Measurements from ENCODE around the gene RAPGEF2. TPM values are rescaled to one million over a fixed set of nuclear protein-coding genes. Genes with fewer than 3 reads are reported as not detected.

Gene RAPGEF2
- total RNA-seq, 1 experiment from 2014 or later, result 37.1 TPM

DNA sequence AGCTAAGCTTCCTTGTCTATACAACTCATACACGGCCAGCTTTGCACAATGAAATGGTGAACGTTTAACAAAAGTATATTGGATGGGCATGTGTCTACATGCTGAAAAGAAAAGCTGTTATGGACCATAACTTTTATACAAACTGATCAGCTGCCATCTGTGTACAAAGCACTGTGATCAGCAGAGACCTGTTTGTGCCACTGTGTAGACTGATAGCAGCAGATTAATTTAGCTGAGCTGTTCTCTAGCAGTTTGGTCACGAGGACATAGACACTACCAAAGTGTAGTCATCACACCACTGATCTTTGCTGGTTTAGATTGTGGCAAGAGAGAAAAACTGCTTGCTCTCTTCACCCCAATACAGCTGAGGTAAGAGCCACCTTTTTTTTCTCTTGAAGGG is 124.5 kb downstream of the RAPGEF2 start:
- H2BK20ac ChIP-seq (ENCODE audit: low read depth, low read length, poor library complexity, severe bottlenecking), result no peak overlapping the region

More for the DNA sequence above, 124.5 kb downstream of the RAPGEF2 start:
- H3K56ac ChIP-seq (ENCODE audit: insufficient read length, low read depth, low read length), result no peak overlapping the region
- H4K20me1 ChIP-seq (ENCODE audit: control insufficient read depth, insufficient read depth, insufficient read length), result no peaks in the 10 kb centered on the region
- H3K27ac Mint-ChIP-seq, result peak overlapping the region in 1 of 3 experiments; percentile 76; a peak in 2 of 7 replicates
- H3K23me2 ChIP-seq (ENCODE audit: insufficient read length, low read depth, low read length, poor library complexity, severe bottlenecking), result no peaks in the 10 kb centered on the region
- H3K4me3 Mint-ChIP-seq, result no peak overlapping the region
- TF ChIP-seq, protein P1, sequence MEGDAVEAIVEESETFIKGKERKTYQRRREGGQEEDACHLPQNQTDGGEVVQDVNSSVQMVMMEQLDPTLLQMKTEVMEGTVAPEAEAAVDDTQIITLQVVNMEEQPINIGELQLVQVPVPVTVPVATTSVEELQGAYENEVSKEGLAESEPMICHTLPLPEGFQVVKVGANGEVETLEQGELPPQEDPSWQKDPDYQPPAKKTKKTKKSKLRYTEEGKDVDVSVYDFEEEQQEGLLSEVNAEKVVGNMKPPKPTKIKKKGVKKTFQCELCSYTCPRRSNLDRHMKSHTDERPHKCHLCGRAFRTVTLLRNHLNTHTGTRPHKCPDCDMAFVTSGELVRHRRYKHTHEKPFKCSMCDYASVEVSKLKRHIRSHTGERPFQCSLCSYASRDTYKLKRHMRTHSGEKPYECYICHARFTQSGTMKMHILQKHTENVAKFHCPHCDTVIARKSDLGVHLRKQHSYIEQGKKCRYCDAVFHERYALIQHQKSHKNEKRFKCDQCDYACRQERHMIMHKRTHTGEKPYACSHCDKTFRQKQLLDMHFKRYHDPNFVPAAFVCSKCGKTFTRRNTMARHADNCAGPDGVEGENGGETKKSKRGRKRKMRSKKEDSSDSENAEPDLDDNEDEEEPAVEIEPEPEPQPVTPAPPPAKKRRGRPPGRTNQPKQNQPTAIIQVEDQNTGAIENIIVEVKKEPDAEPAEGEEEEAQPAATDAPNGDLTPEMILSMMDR (conservative IDR thresholded peaks at IDR 0.05), result no peak
- H3K4me1 Mint-ChIP-seq, result peaks cover 43 to 46% of the 10 kb centered on the region in 2 experiments
- H3K27me3 Mint-ChIP-seq (ENCODE audit: low read depth), result no peaks in the 10 kb centered on the region
- no peak overlapping the region for H3K23ac ChIP-seq (ENCODE audit: insufficient read length, low read depth, low read length)
- peaks cover 0 to 9% (median 3%) of the 10 kb centered on the region in 3 experiments; a peak in 4 of 7 replicates for H3K36me3 Mint-ChIP-seq (ENCODE audit: insufficient read depth in 1 of 3, low read depth in 3 of 3)
- no peak for DNase-seq
- H3T11ph ChIP-seq (ENCODE audit: low read length), result no peak overlapping the region
- H3K79me1 ChIP-seq (ENCODE audit: insufficient read depth, low read depth, low read length, poor library complexity, severe bottlenecking), result no peaks in the 10 kb centered on the region
- H3K18ac ChIP-seq (ENCODE audit: insufficient read length, low read depth, low read length), result no peak overlapping the region
- H4K91ac ChIP-seq (ENCODE audit: insufficient read length, low read depth, low read length), result no peak overlapping the region
- no CpG with 5 or more reads among the region's 3 CpGs for WGBS (ENCODE audit: extremely low coverage, insufficient read length, low lambda C conversion rate)
- peaks cover 6% of the 10 kb centered on the region; the same call in 1 of the 2 replicates for H3K79me2 ChIP-seq (ENCODE audit: insufficient read depth, low read length)
- peaks cover 0 to 2% of the 10 kb centered on the region in 2 experiments; a peak in 2 of 5 replicates for H3K9me3 Mint-ChIP-seq
- H2BK15ac ChIP-seq (ENCODE audit: low read depth, low read length), result no peak overlapping the region
- no peak overlapping the region for H4K8ac ChIP-seq (replicated peaks; ENCODE audit: insufficient read length, low read depth, low read length)
- H2BK120ac ChIP-seq (ENCODE audit: low read depth, low read length, poor library complexity, severe bottlenecking), result no peak overlapping the region
- peak overlapping the region; percentile 73; the same call in 1 of the 2 replicates for H3K14ac ChIP-seq (ENCODE audit: insufficient read depth, low read length)
- no peak overlapping the region for H2AFZ ChIP-seq (ENCODE audit: low read length)
- H2BK12ac ChIP-seq (ENCODE audit: insufficient read length, low read depth, low read length), result no peak overlapping the region
- H3K4me2 ChIP-seq (ENCODE audit: insufficient read depth, insufficient read length, low read length), result no peak overlapping the region
- H2BK5ac ChIP-seq (ENCODE audit: insufficient read length, low read length), result no peak overlapping the region
- H3K27ac ChIP-seq (ENCODE audit: insufficient read length, low read depth, low read length), result no peak overlapping the region
- no peak overlapping the region for H3K9ac ChIP-seq (ENCODE audit: extremely low read depth, insufficient read length, low read length)
- H3K4me1 ChIP-seq (ENCODE audit: insufficient read depth, low read length), result peaks cover 18% of the 10 kb centered on the region
- H3K27me3 ChIP-seq (ENCODE audit: insufficient read depth, low read length), result no peaks in the 10 kb centered on the region
- no peak overlapping the region for H3K4ac ChIP-seq (ENCODE audit: low read depth, low read length)
- H2AK5ac ChIP-seq (ENCODE audit: insufficient read length, low read length), result no peak overlapping the region
- no peaks in the 10 kb centered on the region for H3K9me3 ChIP-seq (ENCODE audit: control insufficient read depth, low read depth, low read length)
- no peak overlapping the region for H4K5ac ChIP-seq (ENCODE audit: insufficient read length, low read depth, low read length)
